CD4-positive, alpha-beta T cell treated with Interleukin-6 for 4 hours (primary cell): ENCODE data around the gene PGGHG.
"Not testable (repeated sequence)": the region's sequence is repeated elsewhere in the genome, so short reads cannot be mapped to it uniquely, and the experiment has no call there.

Experiments used
- DNase-seq: peaks from one replicate; pipeline ENCODE4 v3.0.0-alpha.2; 2020; ENCODE audit warnings: mixed read lengths

Gene PGGHG

DNA sequence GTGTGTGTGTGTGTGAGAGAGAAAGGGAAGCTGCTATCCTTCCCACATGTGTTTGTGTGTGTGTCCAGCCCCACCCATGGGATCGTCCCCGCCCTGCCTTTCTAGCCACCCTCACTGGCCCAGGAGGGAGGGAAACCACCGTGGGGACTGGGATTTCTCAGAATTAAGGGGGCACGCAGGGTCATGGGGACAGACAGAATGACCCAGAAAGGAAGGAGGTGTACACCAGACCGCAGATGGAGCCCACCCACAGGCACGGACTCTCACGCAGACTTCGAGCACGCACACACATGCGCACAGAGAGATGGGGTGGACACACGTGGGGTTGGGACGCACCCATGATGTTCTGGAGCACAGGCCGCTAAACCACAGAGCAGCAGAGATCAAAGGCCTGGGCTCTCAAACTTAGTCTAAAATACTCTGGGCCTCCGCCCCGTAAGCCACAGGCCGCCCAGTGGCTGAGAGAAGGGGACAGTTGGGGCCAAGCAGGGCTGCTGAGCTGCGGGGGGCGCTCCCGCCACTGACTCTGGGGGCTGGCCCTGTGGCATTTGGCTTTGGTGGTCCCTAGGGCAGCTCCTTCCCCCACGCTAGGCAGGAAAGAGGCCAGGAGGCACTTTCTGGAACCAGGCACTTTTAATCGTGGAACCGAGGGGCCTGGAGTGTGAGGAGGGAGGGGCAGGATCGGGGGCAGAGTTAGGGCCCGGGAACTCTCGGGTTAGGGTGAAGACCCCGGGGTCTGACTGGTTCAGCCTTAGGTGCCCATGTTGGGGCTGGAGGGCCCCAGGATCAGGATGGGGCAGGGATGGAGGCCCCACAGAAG, 8.9 kb downstream of the PGGHG start:
- peak; percentile 38 for DNase-seq

DNA sequence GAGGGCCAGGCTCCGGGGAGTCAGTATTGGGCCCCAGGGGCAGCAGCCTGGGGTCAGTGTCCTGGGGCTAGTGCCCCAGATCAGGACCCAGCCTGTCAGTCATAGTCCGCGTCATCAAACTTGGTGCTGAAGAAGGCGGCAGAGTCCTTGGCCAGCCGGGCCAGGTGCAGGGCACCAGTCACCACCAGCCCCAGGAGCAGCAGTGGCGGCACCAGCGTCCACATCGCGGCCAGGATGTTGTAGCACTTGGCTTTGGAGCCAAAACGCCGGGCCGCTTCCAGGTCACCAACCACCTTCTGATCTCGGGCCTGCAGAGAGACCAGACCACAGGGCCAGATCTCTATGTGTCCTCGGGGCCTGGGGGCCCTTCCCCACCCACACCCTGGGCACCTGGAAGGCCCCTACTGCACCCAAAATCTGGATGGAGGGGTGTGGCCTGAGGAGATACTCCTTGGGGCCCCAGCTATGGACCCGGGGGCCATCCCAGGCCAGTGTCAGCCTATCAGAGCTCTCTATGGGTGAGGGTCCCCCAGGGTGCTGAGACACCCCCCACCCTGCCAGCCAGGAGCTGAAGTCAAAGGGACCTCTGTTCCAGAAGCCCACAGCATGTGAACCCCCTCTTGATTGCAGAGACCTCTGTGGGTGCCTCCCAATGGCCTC, 9.6 kb downstream of the PGGHG start:
- DNase-seq, result peak; percentile 14

DNA sequence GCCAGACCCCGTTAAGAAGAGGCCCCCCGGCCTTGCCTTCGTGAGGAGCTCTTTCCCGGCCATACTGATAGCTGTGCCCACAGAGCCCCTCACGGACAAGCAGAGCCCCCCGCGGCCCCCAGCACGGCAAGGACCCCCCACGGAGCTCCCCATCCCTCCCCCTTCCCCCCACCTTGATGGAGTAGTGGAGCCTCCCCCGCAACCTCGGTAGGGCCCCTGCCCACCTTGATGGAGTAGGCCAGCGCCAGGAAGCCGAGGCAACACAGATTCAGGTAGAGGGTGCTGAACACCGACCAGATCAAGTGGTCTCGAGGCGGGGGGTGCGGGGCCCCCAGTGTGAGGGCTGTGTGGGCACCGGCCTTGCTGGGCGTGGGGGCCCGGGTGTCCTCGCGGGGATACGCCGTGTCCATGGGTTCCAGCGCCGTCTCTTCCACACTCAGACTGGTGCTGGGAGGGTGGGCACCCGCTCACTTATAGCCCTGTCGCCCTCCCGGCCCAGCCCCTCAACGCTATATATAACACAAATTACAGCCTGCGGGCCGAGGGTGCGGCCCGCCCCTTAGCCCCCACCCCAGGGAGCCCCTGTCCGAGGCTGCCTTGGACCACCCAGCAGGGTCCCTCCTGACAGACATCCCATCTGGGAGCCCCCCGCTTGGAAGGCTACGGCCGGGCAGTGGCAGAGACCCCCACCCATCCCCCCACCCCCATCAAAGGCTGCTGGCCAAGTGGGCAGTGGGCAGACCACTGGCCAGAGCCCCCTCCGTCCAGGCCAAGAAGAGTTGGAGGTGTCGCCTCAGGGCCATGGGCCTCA, 10.4 kb downstream of the PGGHG start, which contains the start of gene IFITM5:
IFITM5 (minus strand) TSS at position 446 of the 811 bp plus-strand sequence; CDS start at position 410, 36 bp downstream.
- DNase-seq, result peak; percentile 11

DNA sequence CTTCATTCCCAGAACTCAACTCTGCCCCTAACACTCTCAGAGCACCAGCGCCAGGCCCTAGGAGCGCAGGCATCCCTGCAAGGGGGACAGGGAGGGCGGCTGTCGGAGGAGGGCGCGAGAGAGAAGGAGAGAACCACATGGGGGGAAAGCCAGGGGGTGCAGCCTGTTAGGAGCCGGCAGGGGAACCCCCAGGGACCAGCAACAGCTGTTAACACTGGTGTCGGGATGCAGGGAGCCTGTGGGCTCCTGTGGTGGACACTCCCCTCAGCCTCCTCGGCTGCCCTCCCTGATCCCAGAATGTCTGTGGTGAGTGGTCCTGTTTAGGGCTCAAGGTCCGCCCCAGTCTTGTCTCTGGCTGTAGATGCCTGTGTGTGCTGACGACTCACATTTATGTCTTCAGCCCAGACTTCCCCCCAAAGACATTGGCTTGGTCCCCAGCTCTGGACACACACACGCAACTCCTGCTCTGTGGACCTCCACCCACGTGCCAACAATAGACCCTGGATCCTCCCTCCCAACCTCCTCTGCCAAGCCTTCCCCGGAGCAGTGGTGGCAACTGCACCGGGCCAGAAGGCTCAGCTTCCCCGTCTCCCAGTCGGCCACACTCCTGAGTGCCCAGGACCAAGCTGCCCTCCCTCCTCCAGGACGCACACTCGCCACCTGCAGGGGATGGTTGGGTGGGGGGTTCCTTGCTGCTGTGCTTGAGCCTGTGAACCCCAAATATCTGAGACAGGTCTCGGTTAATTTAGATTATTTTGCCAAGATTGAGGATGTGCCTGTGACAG, 11.2 kb downstream of the PGGHG start:
- DNase-seq, result peak; percentile 46

DNA sequence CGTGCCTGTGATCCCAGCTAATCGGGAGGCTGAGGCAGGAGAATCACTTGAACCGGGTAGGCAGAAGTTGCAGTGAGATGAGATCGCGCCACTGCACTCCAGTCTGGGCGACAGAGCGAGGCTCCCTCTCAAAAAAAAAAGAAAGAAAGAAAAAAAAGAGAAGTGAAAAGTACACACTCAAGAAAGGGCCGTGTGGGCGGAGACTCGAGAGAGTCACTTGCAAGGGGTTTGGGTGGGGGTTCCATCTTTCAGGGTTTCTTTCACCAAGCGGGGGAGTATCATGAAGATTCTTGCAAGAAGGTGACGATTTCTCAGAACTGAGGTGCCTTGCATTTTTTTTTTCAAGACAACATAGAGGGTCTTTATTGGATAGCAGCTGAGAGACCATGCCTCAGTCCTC, 14.4 kb downstream of the PGGHG start:
- no peak for DNase-seq

DNA sequence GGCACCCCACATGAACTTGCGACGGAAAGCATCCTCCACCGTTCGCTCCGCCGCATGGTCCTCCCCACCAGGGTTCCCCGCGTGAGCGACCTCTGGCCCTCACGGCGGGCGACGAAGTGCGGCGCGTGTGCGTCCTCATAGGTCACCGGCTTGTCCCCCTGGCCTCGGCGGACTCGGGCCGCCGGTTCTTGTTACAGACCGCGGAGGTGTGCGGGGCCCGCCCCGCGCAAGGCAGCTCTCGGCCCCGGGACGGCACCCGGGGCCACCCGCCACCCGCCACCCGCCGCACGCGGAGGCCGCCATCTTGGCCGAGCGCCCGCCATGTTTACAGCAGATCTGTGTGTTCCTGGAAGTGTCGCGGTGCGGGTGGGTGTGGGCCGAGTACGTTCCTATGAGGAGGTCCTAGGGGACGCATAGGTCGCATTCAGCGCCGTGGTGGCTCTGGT, 15.2 kb downstream of the PGGHG start:
- DNase-seq, result no peak

DNA sequence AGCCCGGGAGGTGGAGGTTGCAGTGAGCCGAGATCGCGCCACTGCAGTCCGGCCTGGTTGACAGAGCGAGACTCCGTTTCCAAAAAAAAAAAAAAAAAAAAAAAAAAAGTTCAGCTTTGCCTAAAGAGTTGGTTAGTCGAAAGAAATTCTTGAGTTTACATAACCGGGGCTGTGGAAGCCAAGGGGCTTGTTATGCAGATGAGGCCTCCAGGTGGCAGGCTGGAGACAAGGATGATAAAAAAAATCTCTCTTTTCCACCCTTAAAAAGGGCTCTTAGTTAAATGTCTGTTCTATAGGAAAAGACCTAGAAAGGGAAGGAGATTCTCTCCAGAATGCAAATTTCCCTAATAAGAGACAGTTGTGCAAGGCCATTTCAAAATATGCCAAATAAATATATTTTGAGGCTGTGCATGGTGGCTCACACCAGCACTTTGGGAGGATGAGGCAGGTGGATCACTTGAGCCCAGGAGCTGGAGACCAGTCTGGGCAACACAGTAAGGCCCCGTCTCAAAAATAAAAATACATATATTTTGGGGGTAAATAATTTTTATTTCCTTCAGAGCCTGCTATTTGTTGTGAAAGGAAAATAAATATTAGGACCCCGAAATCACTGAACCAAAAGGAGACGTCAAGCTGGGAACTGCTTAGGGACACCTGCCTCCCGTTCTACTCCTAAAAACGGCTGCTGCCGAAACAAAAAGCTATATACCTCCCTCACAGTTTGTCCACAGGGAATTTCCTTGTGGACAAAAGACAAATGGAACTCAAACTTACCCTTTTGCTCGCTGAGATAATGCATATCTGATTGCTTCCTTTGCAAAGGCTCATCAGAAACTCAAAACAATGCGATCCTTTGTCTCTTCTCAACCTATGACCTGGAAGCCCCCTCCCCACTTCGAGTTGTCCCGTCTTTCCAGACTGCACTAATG, 16.3 kb downstream of the PGGHG start:
- DNase-seq, result peak; percentile 80

DNA sequence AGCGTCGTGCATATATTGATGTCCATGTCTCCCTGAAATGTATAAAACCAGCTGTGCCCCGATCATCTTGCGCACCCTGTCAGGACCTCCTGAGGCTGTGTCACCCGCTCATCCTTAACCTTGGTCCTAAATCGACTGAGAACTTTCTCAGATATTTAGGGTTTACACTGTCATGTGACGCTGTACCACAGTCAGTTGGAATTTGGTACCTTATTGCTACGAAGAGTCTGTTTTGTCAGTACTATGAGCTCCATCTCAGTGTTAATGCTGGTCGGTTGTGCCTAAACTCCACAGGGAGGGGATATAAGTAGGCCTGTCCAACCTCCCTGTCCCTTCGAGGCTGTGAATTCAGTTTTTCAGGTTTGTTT, 16.9 kb downstream of the PGGHG start:
- no peak for DNase-seq

DNA sequence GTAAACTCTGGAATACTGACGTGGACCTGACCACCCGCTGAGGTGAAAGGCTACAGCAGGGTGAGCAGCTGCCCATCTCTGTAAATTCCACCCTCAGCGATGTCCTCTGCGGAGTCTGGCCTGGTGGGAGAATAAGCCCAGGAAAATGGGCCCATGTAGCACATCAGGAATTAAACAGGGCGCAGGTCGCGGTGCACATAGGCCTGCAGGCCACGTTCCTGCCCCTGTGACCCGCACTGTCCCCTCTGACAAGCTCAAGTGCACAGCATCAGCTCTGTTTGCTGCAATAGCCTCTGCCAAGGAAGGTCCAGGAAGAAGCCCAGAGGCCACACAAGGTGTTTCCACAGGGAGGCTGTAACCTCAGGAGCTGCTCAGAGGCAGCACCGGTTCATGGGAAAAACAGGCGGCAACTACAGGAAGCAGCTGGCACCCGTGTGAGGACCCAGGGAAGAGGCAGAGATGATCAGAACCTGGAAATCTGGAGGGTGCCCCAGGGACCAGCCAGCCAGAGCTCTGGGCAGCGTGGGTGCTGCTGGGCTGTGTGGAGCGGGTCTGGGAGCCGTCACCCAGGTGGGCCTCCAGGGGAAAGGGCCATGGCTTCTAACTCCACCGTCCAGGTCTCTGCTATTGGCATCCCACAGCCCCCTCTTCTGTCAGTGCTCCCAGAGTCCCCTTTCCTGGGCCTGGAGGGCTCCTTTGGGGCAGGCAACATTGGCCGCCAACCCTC, 17.9 kb downstream of the PGGHG start:
- no peak for DNase-seq

DNA sequence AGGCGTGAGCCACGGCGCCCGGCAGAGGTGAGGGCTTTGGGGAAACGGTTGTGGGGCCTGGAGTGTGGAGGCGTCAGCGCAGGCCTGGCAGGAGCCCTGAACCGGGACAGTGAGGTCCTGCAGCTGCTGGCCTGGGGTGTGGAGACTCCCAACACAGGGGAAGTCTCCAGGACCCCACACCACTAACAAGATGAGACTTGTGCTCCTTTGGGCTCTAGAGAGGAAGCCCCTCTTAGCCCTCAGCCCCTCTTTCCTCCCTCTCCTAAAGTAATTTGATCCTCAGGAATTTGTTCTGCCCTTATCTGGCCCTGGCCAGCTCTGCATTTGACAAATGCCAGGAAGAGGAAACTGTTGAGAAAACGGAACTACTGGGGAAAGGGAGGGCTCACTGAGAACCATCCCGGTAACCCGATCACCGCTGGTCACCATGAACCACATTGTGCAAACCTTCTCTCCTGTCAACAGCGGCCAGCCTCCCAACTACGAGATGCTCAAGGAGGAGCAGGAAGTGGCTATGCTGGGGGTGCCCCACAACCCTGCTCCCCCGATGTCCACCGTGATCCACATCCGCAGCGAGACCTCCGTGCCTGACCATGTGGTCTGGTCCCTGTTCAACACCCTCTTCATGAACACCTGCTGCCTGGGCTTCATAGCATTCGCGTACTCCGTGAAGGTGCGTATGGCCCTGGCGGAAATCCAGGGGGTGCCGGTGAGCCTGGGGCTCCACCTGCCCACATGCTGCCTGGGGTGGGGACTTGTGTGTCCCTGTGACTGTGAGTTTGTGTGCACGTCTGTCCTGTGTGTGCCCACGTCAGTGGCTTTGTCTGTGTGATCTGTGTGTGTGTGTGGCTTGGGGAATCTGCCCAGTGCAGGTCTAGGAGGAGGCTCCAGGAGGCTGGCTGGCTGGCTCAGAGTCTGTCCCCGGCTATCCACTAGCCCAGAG, 19.1 kb downstream of the PGGHG start, which contains the start of gene IFITM2:
IFITM2 (plus strand) TSS at position 51 of the 943 bp plus-strand sequence; CDS start at position 428, 377 bp downstream.
- peak; percentile 53 for DNase-seq

DNA sequence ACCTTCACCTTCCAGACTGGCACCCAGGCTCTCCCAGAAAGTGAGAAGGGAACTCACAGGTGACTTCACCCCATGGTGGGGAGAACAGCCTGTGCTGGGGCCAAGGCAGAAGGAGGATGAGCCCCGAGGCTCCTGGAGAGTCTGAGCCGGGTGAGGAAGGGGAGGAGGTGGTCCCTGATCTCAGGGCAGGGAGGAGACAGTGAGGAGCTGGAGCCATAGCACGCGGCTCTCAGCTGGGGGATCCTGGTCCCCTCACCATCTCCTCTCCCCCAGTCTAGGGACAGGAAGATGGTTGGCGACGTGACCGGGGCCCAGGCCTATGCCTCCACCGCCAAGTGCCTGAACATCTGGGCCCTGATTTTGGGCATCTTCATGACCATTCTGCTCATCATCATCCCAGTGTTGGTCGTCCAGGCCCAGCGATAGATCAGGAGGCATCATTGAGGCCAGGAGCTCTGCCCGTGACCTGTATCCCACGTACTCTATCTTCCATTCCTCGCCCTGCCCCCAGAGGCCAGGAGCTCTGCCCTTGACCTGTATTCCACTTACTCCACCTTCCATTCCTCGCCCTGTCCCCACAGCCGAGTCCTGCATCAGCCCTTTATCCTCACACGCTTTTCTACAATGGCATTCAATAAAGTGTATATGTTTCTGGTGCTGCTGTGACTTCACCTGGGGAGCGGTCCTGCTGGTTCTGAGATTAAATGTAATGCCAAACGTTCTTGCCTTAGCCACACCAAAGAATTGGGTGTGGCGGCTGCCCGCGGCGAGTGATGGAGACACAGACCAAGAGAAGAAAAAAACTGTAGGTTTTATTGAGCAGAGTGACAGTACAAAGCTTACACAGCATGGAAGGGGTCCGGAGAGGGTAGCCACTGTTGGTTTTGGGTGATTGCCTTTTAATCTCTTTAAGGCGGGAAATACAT, 20.1 kb downstream of the PGGHG start:
- peak; percentile 60 for DNase-seq

DNA sequence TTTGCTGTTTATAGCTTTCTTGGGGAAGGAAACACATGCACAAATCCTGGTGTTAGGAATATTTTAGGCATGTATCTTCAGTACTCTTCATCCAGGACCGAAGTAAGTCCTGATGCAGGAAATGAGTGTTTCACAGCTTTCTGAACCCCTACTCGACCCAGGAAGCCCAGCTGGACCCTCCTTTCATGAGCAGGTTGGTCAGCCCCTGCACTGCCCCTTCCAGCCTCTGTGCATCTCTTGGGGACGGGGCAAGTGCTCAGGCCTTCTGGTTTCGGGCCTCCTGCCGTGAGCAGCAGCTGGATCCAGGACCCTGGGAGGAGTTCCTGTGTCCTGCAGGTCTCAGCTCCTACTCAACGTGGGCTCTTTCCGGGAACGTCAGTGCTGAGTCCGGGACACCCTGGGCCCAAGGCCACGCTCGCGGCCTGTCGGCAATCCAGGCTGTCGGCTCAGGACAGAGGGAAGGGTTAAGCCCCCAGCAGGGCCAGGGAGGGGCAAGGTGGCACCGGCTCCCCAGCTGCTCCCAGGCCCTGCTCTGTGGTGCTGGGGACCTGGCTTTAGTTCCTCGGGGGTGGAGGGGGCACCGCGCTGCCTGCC, 21.1 kb downstream of the PGGHG start:
- DNase-seq, result not testable (repeated sequence)

DNA sequence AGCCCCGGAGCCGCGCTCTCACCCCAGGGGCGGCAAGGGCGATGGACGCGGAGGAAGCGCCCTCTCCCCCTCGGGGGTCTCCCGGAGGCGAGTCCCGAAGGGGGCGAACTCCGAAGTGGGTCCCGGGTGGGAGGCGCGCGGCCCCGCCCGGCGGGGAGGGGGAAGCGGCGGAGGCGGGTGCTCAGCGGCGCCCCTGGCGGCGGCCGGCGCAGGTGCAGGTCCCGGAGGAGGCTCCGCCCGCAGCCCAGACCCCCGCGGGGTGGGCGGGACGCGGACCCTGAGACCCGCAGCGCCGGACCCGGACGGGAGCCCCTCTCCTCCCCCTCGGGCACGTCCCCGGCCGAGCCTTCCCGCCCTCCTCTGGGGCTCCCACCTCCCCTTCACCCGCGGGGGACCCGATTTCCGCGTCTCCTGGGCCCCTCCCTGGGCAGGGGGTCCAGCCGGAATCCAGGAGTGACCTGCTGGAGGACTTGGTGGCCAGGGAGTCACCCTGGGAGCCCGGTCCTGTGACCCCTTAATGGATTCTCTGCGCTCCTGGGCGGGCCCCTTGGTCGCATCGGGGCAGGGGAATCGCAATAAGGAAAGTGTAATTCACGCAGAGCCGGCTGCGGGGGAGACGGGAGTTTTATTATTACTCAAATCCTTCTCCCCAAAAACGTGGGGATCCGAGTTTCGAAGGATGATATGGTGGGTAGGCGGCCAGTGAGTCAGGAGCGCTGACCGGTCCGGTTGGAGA, 22.3 kb downstream of the PGGHG start:
- DNase-seq, result not testable (repeated sequence)

DNA sequence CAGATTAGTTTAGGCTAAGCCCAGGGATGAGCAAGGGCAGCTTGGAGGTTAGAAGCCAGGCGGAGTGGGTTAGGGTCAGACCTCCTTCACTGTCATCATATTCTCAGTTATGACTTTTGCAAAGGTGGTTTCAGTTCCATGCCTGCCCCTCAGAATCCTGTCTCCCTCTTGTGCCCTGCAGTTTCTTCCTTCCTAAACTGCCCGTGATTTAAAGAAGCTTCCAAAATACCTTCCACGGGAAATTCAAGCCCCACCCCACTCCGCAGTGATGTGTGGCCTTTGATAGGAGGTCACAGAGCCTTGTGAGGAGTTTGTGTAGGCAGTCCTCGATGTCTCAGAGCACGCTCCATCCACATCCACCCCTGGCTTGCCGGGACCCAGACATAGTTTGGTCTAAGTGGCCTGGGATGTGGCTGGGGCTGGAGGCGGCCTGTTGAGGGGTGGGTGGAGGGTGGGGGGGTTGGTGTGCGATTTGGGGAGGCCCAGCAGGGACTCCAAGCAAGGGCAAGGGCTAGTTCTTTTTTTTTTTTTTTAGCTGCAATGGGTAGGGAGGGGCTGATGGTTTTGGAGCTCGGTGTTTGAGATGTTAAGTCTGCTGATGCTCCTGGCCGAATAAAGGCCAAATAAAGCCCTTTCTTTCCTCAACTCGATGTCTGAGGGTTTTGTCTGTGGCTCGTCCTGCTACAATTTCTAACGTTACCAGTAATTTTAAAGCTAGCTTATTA, 23.3 kb downstream of the PGGHG start:
- peak; percentile 60 for DNase-seq

DNA sequence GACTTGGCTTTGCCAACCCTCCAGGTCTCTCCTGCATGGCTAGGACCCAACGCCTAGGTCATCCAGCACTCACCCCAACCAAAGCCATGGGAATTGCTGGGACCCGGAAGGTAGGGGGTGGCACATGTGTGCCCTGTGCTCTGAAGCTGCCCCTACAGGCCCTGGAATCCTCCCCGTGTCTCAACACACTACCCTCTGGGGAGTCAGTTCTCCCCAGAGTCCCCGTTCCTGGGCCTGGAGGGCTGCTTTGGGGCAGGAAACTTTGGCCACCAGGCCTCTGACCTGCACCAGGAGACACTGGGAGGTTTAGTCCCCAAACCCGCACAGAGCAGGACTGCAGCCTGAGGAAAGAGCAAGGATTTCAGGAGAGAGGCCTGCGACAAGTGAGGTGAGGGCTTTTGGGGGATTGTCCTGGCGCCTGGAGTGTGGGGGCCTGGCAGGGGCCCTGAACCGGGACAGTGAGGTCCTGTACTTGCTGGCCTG, 24.4 kb downstream of the PGGHG start:
- no peak for DNase-seq
